C4-2B (cell line): ENCODE measurements around the gene LRP1B.

ENCODE experiments used
- H3K27ac ChIP-seq: fragments of 450-650 bp; 2 replicates; pipeline ENCODE4 v1.5.1; 2017
- ZFX ChIP-seq: fragments of 450-650 bp; IDR thresholded peaks from 2 replicates; pipeline ENCODE4 v1.6.1; 2017
- TF ChIP-seq, protein P1 (sequence below): fragments of 450-650 bp; conservative IDR thresholded peaks from 2 replicates; pipeline ENCODE4 v1.5.1; 2017; ENCODE audit warnings: mild to moderate bottlenecking

LRP1B gene

DNA sequence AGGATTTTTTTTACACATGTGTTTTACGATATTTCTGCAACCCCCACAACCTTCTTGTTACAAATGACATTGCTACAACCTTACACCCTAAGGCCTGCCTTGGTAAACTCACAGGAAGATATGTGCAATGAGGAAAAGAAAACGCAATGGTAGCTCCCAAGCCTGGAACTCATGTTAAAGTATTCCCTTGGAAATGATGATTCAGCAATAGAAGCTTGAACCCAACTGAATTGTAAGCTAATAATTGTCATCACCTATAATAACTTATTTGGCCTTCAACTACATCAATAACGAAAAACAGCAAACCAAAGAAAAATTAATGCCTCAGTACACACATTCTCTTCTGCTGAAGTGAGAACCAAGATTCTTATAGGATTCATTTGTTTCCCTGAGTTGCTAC, 491.0 kb downstream of the LRP1B start:
- TF ChIP-seq, protein P1, sequence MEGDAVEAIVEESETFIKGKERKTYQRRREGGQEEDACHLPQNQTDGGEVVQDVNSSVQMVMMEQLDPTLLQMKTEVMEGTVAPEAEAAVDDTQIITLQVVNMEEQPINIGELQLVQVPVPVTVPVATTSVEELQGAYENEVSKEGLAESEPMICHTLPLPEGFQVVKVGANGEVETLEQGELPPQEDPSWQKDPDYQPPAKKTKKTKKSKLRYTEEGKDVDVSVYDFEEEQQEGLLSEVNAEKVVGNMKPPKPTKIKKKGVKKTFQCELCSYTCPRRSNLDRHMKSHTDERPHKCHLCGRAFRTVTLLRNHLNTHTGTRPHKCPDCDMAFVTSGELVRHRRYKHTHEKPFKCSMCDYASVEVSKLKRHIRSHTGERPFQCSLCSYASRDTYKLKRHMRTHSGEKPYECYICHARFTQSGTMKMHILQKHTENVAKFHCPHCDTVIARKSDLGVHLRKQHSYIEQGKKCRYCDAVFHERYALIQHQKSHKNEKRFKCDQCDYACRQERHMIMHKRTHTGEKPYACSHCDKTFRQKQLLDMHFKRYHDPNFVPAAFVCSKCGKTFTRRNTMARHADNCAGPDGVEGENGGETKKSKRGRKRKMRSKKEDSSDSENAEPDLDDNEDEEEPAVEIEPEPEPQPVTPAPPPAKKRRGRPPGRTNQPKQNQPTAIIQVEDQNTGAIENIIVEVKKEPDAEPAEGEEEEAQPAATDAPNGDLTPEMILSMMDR, result no peak
- no peak for TF ChIP-seq ZFX

DNA sequence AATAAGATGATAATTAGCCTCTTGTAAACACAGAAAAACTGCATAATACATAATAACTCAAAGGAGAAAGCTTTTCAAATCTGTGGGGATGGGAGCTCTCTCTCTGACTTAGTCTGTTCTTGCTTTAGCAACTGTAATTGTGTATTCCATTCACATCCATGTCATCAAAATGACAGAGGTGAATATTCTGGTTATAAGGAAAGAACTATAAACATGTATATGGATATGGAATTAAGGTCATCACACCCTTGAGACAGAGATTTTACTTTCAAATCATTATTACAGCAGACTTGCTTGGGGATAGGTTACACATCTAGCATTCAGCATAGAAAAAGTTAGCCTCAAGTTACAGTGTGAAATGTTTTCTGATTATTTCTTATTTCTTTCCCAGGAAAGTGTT, 497.7 kb downstream of the LRP1B start:
- TF ChIP-seq ZFX, result no peak
- TF ChIP-seq, protein P1, result no peak
- H3K27ac ChIP-seq, result no peak overlapping the region

More for the DNA sequence above, 491.0 kb downstream of the LRP1B start:
- H3K27ac ChIP-seq, result no peak overlapping the region

DNA sequence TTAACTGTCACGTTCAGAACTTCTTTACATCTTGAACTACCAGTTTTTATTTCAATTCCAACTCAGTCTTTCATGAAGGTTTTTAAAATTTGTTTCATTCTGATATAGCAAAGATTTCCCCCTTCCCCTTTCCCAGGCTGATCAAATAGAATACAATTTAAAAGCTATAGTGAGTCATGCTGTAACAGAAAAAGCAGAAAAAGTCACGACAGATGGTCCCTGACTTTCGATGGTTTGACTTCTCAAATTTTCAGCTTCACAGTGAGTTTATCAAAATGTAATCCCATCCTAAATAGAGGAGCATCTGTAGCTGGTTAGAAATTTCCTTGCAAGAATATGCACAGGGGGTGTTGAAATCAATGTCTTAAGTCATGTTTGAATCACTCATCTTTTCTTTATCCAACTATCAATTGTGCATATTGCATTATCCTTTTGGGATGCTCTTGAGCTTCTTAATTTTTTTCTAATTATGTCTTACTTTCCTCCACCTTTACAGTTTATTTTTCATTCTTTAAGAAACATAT, 500.3 kb downstream of the LRP1B start:
- TF ChIP-seq, protein P1, result no peak
- no peak for TF ChIP-seq ZFX
- no peak overlapping the region for H3K27ac ChIP-seq

DNA sequence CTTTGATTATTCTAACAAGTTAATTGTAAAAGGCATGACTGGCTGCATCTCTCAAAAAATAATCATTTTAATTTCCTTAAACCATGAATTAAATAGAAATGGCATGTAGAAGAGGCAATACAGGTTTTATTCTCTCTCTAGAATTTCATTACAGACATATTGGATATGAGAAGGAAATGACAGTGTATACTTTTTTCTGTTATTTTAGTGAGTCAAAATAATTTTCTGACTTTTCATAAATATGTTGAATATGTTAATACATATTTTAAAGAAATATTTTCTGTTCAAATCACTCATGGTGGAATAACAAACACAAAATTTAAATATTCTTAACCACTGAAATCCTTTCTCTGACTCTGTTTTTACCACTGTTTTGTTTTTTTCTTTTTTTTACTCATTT, 510.4 kb downstream of the LRP1B start:
- TF ChIP-seq ZFX, result no peak
- TF ChIP-seq, protein P1, result no peak
- H3K27ac ChIP-seq, result no peak overlapping the region

DNA sequence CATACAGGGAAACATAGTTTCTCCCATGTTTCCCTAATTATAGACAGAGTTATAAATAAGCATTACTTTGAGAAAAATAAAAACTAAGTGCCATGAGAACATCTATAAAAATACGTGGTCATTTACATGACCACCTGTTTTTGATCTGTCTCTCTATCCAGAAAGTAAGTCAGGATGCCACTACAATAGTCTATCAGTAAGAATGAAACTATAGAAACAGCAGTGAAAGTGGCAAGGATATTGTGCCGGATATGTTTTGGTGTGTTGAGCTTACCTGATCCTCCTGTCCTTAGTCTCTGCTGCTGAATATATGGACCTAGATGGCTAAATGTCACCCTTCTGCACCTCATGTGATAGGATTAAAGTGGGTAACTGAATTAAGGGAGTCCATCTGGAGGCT, 512.4 kb downstream of the LRP1B start:
- TF ChIP-seq, protein P1, result no peak
- TF ChIP-seq ZFX, result no peak
- H3K27ac ChIP-seq, result no peak overlapping the region

DNA sequence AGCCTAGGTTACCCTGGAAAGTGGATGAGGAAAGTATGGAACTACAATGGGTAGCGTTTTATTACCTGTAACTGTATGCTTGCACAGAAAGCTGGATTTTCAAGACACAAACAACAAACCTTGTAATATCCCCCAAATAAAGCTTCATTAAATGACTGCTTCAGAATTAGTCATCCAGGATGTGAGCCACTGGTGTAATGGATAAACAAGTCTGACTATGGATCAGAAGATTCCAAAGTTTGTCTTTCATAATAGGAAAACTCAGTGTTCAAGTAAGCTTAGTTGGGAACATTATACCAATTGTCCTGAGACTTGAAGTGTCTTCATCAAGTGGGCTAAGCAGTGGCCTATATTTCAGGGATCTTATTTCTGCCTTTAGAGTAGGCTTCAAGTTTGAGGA, 518.8 kb downstream of the LRP1B start:
- no peak for TF ChIP-seq ZFX
- TF ChIP-seq, protein P1, result no peak
- H3K27ac ChIP-seq, result no peak overlapping the region

DNA sequence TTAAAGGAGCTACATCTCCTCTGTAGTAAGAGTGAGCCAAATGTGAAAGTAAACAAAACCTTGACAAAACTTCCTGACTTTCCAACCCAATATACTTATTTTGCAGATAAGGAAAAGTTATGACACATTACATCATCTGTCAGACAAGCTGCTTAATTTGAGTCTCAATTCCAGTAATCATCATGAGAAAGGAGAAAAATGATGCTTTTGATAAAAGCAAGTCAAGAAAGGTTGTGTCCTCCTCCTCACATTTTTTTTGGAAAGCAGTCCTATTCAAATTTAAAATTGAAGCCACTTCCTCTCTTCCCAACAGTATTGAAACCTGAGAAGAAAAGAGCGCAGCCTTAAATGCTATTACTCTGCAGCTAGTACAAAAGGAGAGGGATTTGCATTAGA, 519.6 kb downstream of the LRP1B start:
- no peak overlapping the region for H3K27ac ChIP-seq

More for the DNA sequence above, 519.6 kb downstream of the LRP1B start:
- TF ChIP-seq ZFX, result no peak
- TF ChIP-seq, protein P1, result no peak
